Nephron progenitor cell (in vitro differentiated cells): ENCODE data around the gene NR1I2.

Source experiments
- DNase-seq: peaks from one replicate; pipeline ENCODE4 v3.0.0; 2021
- H3K27ac Mint-ChIP-seq: 2 replicates; pipeline ENCODE4 v1.8.0; 2021; ENCODE audit warnings: mild to moderate bottlenecking, moderate library complexity, mixed read lengths
- H3K27me3 Mint-ChIP-seq: 2 replicates; pipeline ENCODE4 v1.8.0; 2021; ENCODE audit warnings: mild to moderate bottlenecking, low read depth, mixed read lengths; ENCODE audit not compliant: poor library complexity
- H3K36me3 Mint-ChIP-seq: 2 replicates; pipeline ENCODE4 v1.8.0; 2021; ENCODE audit warnings: low read depth, mixed read lengths
- H3K4me1 Mint-ChIP-seq: 2 replicates; pipeline ENCODE4 v1.8.0; 2021; ENCODE audit warnings: mixed read lengths
- H3K4me3 Mint-ChIP-seq: 2 replicates; pipeline ENCODE4 v1.8.0; 2021; ENCODE audit warnings: mild to moderate bottlenecking, moderate library complexity, mixed read lengths
- H3K9me3 Mint-ChIP-seq: 2 replicates; pipeline ENCODE4 v1.8.0; 2021; ENCODE audit warnings: mild to moderate bottlenecking, moderate library complexity, mixed read lengths
- CTCF ChIP-seq: fragments of 200-600 bp; sonication (generic); IDR thresholded peaks from 2 replicates; pipeline ENCODE4 v1.5.0; 2021; ENCODE audit warnings: antibody characterized with exemption

NR1I2 gene

GRCh38 chr3:119762876-119763275, 19.0 kb upstream of the NR1I2 start:
- no peak for TF ChIP-seq CTCF
- H3K9me3 Mint-ChIP-seq: peaks cover 47% of the 10 kb centered on the region
- H3K27me3 Mint-ChIP-seq: peaks cover 4% of the 10 kb centered on the region

GRCh38 chr3:119763466-119763865, 18.4 kb upstream of the NR1I2 start:
- peaks cover 70% of the 10 kb centered on the region for H3K36me3 Mint-ChIP-seq

More at GRCh38 chr3:119762876-119763275, 19.0 kb upstream of the NR1I2 start:
- H3K27ac Mint-ChIP-seq: no peak overlapping the region
- H3K4me3 Mint-ChIP-seq: no peak overlapping the region
- H3K4me1 Mint-ChIP-seq: no peaks in the 10 kb centered on the region
- DNase-seq: no peak
- H3K36me3 Mint-ChIP-seq: peaks cover 76% of the 10 kb centered on the region

GRCh38 chr3:119765239-119765638, 16.7 kb upstream of the NR1I2 start:
- peaks cover 54% of the 10 kb centered on the region for H3K36me3 Mint-ChIP-seq
- no peak overlapping the region for H3K4me3 Mint-ChIP-seq
- no peak for DNase-seq
- no peak for TF ChIP-seq CTCF
- peaks cover 40% of the 10 kb centered on the region for H3K9me3 Mint-ChIP-seq
- H3K4me1 Mint-ChIP-seq: no peaks in the 10 kb centered on the region
- H3K27me3 Mint-ChIP-seq: no peaks in the 10 kb centered on the region
- H3K27ac Mint-ChIP-seq: no peak overlapping the region

More at GRCh38 chr3:119763466-119763865, 18.4 kb upstream of the NR1I2 start:
- H3K27ac Mint-ChIP-seq: no peak overlapping the region
- no peaks in the 10 kb centered on the region for H3K4me1 Mint-ChIP-seq
- TF ChIP-seq CTCF: no peak
- no peak for DNase-seq
- peaks cover 47% of the 10 kb centered on the region for H3K9me3 Mint-ChIP-seq
- no peak overlapping the region for H3K4me3 Mint-ChIP-seq
- peaks cover 4% of the 10 kb centered on the region for H3K27me3 Mint-ChIP-seq

GRCh38 chr3:119767936-119768601, 13.8 kb upstream of the NR1I2 start:
- Mint-ChIP-seq H3K4me1 (no peaks in the 10 kb centered on the region), H3K9me3 (peaks cover 12% of the 10 kb centered on the region), H3K4me3 (no peak overlapping the region), H3K27ac (no peak overlapping the region), H3K36me3 (peaks cover 30% of the 10 kb centered on the region), H3K27me3 (no peaks in the 10 kb centered on the region)
- DNase-seq: no peak
- no peak for TF ChIP-seq CTCF

- Mint-ChIP-seq H3K27ac (no peak overlapping the region), H3K9me3 (peaks cover 12% of the 10 kb centered on the region), H3K36me3 (peaks cover 25% of the 10 kb centered on the region), H3K4me3 (no peak overlapping the region), H3K4me1 (no peaks in the 10 kb centered on the region), H3K27me3 (no peaks in the 10 kb centered on the region)
- TF ChIP-seq CTCF: no peak
- DNase-seq: no peak
These were observed 13.1 kb upstream of the NR1I2 start for GRCh38 chr3:119768668-119769393.
